ENCODE measurements around the gene SOCS6.

SOCS6 gene

DNA sequence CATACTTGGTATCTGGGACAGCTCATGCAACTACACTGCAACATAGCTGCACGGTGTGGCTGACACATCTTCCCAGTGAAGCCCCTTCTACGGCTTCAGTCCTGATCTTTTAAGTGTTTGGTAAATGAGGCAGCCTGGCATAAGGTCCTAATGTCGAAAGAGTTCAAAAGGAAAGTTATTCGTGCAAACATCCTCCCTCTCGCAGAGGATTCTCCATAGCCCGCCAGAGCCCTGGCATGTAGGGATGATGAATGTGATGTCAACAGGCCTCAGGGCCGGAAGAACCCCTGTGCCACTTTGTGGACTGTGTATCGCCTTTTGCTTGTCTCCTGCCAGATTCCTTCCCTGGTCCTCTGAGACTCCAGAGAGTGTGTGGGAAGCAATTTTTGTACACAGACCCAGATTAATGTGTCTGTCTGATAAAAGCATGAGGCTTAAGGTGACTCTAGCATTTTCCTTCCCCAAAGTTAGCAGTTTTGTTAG, 88.5 kb downstream of the SOCS6 start:
- peak overlapping the region; percentile 12 for H3K27ac ChIP-seq
- DNase-seq (ENCODE audit: low read depth, low spot score), result no peak

DNA sequence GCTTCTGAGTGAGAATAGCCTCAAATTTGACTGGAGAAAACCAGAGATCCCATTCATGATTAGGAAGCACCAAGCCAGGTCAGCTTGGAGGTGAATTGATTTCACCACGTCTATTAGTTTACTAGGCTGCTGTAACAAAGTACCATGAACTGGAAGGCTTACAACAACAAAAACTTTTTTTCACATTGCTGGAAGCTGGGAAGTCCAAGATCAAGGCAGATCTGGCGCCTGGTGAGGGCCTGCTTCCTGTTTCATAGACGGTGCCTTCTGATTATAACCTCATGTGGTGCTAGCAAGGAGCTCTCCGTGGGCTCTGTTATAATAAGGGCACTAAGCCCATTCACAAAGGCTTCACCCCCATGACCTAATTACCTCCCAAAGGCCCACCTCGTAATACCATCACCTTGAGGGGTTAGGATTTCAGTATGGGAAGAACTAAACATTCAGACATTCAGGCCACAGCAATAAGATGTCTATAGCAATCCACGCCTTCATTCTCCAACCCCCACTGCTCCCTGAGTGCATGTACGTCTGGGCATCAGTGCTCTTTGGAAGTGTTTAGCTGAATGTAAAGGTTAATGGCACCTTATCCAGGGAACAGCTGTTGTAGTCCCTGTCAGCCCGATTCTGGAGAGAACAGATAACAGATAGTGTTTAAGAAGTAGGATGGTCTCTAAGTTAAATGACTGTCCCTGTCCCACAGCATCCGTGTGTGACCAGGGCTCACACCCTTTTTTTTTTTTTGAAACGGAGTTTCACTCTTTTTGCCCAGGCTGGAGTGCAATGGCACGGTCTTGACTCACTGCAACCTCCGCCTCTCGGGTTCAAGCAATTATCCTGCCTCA, 89.2 kb downstream of the SOCS6 start:
- no peak for DNase-seq (ENCODE audit: low read depth, low spot score)
- peak overlapping the region; percentile 12 for H3K27ac ChIP-seq

All from epithelial cell of prostate (primary cell).